HG03103 (cell line): Measurements from ENCODE around the gene RSRC2.

Source experiments
- ATAC-seq: cut with Tn5 transposase; IDR thresholded peaks from one replicate; pipeline ENCODE4 v1.9.1; 2021; ENCODE audit warnings: low read depth; ENCODE audit not compliant: unreplicated experiment

The RSRC2 gene

DNA sequence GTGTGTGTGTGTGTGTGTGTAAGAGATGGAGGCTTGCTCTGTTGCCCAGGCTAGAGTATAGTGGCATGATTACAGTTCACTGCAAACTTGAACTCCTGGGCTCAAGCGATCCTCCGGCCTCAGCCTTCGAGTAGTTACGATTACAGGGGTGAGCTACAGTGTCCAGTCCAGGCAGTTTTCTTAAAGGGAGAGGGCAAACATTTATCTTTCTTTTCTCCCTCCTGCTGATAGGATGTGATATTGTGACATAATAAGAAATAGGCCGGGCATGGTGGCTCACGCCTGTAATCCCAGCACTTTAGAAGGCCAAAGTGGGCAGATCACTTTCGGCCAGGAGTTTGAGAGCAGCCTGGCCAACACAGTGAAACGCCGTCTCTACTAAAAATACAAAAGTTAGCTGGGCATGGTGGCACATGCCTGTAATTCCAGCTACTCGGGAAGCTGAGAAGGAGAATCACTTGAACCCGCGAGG, 72.5 kb downstream of the RSRC2 start:
- no peak for ATAC-seq
